Measurements from ENCODE around the gene MASTL.

- TF ChIP-seq, protein P1, sequence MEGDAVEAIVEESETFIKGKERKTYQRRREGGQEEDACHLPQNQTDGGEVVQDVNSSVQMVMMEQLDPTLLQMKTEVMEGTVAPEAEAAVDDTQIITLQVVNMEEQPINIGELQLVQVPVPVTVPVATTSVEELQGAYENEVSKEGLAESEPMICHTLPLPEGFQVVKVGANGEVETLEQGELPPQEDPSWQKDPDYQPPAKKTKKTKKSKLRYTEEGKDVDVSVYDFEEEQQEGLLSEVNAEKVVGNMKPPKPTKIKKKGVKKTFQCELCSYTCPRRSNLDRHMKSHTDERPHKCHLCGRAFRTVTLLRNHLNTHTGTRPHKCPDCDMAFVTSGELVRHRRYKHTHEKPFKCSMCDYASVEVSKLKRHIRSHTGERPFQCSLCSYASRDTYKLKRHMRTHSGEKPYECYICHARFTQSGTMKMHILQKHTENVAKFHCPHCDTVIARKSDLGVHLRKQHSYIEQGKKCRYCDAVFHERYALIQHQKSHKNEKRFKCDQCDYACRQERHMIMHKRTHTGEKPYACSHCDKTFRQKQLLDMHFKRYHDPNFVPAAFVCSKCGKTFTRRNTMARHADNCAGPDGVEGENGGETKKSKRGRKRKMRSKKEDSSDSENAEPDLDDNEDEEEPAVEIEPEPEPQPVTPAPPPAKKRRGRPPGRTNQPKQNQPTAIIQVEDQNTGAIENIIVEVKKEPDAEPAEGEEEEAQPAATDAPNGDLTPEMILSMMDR (IDR thresholded peaks at IDR 0.05; ENCODE audit: low read depth, low read length): no peak
- TF ChIP-seq MAX (IDR thresholded peaks at IDR 0.05; ENCODE audit: low read depth, low read length) (no peak), POLR2A (IDR thresholded peaks at IDR 0.05; ENCODE audit: extremely low read depth, insufficient read length) (peak; percentile 67)
Measured at GRCh38 chr10:27155066-27155754, at the start of gene MASTL.
